ENCODE data around the gene MPG.
A peak's percentile ranks its signal among the peaks of the same experiment; 100 is the strongest.

MPG gene

DNA sequence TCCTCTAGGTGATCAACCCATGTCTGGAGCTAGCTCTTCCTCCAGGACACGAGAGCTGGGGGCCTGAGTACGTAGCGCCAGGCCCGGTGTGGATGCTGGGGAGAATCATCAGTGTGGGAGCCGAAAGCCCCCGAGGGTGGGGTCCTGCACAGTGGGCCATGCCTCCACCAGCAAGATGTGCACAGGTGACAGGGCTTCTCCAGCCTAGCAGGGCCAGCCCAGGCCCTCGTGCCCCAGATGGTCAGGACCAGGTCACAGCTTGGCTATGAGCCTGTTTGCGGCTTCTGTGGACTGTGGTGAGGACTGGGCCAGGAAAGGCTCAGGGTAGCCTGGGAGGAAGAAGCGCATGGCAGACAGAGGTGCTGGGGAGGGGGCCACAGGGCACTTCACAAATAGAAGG is 7.8 kb downstream of the MPG start:
- DNase-seq, result no peak

DNA sequence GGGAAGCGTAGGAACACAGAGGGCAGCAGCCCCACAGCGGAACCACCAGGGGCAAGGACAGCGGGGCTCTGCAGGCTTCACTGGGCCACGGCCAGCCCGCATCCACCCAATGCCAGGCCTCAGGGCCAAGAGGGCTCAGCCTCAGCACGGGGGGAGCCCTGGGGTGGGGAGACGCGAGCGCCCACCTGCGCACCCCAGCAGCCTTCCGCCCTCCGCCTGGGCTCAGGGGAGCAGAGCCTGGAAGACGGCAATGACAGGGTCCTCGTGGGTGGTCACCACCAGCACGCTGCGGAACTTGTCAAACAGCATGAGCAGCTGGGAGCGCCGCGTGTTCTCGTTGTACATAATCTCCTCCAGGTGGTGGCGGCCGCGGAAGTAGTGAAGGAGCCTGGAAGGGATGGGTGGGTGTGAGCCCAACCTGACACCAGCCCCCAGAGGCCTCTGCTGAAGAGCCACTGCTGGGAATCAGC is 8.5 kb downstream of the MPG start:
- no peak for DNase-seq

DNA sequence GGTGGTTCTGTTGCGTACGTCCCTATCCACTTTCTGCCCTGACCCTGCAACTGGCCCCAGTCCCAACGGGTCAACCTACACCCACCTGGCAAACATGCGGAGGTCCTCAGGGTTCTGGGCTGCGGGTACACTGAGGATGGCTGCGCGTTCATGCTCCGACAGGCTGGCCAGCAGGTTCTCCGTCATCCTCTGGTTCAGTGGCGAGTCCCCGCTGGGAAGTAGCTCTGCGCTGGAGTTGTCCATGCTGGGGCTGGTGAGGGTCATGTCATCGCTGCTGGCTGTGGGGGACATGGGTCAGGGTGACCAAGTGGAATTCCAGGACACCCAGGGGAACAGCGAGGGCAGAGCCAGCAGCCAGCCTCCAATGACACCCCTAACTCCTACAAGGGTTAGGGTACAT is 10.6 kb downstream of the MPG start:
- no peak for DNase-seq

DNA sequence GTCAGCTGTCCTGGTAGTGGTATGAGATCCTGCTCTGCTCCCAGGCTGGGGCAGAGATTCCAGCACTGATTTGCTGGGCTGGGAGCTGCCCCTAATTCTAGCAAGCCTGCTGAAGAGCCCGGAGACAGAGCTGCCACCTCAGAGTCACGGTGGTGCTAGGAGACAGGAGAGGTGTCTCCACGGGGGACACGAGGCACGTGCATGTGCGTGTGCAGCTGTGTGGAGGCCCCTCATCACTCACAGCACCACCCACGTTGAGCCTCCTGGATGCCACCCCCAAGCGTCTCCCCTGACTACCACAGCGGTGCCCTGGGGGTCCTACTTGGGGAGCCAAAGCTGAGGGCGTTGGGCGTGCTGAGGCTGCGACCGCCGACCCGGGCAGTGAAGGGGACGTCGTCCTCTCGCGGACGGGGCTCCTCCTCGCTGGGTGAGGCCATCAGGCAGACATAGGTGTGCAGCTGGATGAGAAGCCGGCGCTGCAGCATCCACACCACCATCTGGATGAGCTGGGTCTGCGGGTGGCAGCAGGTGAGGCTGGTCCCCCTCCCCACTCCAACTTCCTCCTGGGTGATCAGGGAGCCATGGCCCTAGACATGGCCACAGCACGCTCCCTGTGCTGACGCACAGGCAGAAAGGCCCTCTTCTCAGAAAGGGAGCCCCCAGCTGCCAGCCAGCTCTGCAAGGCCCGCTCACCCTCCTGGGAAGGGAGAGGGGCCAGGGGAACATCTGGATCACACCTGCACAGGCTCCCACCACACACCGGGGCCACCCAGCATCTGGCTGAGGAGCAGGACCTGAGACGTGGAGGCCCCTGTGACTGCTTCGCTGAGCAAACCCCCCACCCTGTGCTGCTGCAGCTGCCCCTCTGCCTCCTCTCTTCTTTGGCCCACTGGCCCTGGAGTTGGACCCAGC is 11.6 kb downstream of the MPG start:
- no peak for DNase-seq

DNA sequence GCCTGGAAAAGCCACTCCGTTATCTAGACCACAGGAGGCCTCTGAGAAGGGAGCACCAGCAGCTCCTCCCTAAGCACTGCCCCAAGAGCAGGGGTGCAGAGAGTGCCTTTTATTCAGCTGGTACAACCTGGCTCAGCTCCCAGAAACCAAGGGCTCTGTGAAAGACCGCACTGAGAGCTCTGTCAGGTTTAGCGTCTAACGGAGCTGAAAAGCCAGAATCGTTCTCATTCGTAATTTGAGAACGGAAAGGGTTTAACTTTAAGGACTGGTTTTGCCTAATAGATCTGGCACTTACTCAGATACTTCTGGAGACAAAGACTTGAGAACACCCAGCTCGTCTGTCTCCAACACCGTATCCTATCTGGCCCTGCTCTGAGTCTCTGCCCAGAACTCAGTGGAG is 13.5 kb downstream of the MPG start:
- DNase-seq, result no peak

DNA sequence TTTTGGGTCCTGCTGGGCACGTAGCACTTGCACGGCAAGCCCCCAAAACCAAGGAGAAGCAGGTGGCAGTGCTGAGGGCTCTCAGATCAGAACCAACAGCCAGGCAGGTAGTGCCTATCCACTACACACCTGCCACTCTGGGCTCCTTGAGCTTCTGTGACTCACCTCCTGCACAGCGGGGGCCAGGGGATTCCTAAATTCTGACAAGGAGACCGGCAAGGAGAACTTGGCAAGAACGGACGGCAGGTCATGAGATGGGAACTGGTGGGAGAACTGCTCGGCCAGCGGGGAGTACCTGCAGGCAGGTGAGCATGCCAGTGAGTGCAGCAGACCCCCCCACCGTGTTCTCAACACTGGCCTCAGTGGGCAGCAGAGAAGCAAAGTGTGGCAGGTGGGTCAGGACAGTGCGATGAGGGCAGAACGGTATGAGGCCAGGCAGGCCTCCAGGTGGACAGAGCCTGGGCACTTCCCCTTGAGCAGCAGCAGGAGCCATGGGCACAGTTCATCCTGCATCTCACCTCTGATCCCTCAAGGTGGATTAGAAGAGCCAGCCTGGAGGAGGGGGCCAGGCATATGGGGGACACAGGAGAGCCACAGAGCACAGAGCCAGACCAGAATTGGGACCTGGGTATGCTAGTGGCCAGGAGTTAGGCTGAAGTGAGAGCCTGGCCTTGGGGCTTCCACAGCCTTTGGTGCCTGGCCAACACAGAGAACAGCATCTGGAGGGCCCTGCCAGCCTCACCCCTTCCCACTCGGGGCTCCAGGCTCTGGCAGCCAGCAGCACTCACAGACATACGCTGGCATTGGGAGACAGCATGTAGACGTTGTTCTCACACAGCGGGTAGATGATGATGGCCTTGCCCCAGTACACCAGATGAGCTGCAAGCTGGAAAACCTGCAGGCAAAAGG is 14.7 kb downstream of the MPG start:
- no peak for DNase-seq

DNA sequence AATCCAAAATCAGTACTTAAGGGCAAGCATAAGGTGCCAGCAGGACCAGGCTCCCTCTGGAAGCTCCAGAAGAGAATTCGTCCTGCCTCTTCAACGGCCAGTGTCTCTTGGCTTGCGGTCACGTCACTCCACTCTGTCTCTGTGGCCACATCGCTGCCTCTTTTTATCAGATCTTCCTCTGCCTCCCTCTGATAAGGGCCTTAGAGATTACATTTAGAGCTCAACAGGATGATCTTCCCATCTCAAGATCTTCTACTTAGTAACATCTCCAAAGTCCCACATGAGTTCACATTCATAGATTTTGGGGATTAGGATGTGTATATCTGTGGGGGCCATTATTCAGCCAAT is 16.9 kb downstream of the MPG start:
- no peak for DNase-seq

DNA sequence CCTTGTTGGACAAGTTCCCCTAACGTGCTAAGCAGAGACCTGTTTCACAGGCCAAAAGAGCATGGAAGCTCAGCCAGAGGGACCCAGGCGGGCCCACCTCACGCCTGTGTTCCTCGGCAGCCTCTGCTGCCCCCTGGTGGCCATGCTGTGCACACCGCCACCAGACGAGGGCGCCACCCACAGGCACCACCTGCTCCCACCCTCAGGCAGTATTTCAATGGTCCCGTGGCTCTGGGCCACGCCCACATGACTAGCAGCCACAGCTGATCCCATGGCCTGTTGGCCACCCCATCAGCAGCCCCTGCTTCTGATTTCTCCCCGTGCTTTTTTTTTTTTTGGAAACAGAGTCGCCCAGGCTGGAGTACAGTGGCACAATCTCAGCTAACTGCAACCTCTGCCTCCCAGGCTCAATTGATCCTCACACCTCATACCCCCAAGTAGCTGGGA is 18.9 kb downstream of the MPG start:
- peak; percentile 94 for DNase-seq

DNA sequence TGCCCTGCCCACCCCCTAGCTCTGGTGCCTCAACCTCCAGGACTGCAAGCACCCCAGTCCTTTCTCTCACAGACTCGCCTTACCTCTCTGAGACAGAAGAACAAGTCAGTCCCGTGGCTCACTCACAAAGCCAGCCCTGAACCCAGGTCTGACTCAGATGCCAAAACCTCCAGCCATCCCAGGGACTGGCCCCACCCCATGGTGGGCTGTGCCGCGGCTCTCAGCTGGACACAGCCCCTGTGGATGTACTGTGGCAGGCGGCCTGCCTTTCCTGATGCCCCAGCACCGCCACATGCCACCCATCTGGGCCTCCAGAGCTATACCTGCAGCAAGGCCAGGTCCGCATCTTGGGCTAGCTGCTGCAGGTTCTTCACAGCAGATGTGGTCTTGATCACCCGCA is 19.8 kb downstream of the MPG start:
- no peak for DNase-seq

DNA sequence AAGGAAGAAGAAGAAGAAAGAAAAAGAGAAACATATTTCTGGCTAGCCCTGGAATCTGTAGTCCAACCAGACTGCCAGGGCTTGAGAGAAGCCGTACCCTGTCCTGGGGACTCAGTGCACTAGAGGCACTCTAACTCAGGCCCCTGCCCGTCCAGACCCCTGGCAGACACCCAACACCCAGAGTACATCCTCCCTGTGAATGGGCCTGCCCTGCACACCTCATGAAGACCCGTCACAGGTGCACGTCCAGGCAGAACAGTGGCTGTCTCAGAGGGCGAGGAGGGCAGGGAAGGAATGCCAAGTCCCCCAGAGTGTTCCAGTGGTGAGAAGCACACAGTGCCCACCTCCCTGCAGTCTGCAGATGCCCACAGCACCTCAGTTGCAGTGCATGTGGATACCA is 23.0 kb downstream of the MPG start:
- DNase-seq, result no peak

DNA sequence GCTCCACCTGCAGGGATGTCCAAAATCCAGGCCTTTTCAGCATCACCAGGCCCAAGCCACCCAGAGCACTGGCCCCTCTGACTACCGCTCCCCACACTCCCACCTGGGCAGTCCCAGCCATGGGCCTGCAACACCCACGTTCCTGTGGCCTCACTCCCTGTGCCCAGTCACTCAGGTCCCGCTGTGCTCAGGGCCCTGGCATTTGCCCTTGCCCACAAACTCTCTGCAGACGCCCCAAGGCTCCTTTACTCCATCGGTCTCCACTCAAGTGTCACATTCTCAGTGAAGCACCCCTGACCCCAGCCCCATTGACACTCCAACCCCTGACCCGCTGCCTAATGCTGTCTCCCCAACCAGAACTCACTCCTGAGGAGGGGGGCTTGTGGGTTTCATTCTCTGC is 23.6 kb downstream of the MPG start:
- no peak for DNase-seq

DNA sequence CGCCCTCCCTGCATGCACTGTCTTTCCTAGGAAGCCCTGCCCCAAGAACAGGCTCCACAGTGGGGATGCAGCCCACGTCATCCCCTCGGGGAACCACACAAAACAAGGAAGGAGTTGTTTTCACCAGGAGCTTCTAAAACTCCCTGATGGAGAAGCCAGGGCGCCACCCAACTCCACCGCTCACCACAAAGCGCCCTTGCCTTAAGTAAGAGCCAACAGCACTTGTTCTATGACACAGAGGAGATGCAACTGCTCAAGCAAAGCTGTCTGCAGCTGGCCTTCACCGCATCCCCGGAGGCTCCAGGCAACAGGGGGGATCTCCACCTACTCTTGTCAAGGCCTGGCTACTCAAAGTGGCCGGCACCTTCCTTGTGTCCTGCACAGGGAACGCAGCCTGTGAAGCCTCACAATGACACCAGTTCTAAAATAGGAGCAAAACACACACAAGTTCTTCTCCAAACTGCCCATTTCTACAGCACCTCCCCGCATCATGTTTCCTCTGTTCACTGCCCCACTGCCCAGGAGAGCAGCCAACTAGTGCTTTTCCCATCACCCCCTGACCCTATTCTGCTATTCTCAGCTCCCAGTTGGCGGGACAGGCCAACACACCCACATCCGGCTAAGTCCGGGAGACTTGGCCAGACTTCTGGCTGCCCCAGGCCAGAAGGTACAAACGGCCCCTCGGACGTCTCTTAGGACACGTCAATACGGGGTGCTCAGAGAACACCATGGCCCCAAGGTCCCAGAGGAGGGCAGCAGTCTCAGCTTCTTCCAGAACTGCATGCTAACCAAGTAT is 24.2 kb downstream of the MPG start:
- no peak for DNase-seq

DNA sequence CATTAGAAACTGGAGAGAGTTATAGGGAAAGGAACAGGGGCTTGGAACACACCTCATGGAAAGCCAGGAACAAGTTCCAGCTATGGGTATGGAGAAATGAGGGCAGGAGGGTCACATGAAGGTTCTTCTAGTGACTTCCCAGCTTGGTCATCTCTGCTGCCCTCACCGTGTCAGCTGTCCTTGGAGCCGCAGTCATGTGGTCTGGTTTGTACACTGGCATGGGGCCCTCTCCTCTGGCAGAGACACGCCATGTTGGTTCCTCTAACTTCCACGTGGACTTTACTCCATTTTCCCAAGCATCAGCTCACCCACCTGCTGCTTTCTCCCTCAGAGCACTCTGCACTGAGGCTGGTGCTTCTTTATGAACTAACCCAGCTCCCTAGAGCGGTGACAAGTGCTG is 26.3 kb downstream of the MPG start:
- DNase-seq, result no peak

DNA sequence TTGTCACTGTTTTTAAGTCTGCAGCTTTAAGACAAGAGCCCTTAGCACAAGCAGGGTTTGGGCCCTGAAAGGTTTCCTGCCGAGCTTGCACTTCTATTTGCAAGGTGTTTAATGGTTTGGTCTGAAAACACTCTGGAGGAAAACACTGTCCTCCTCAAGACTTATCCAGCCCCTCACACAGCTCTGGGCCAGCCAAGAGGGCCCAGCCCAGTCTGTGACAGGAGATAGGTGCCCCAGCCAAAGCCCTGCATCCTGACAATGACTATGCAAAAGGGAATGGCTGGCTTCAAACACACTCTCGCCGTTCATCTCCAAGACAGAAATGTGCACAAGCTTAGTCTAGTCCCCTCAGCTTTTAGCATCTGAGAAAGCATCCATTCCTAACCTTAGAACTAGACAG is 26.9 kb downstream of the MPG start:
- no peak for DNase-seq

DNA sequence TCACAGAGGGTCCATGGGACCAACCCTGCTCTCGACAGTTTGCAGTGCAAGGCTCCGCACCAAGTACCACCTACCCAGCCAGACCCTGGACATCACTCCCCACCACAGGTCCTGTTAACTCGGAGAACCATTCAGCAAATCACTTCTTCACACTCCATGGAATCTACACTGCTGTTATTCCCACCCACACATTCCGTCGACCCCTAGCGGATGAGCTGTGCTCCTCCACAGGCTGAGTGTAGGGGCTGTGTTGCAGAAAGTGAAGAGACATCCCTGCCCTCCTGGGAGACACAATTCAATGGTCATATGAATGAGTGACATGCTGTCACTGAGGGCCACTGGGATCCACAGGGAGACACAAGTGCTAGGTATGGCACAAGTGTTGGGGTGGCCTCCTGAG is 27.5 kb downstream of the MPG start:
- no peak for DNase-seq

DNA sequence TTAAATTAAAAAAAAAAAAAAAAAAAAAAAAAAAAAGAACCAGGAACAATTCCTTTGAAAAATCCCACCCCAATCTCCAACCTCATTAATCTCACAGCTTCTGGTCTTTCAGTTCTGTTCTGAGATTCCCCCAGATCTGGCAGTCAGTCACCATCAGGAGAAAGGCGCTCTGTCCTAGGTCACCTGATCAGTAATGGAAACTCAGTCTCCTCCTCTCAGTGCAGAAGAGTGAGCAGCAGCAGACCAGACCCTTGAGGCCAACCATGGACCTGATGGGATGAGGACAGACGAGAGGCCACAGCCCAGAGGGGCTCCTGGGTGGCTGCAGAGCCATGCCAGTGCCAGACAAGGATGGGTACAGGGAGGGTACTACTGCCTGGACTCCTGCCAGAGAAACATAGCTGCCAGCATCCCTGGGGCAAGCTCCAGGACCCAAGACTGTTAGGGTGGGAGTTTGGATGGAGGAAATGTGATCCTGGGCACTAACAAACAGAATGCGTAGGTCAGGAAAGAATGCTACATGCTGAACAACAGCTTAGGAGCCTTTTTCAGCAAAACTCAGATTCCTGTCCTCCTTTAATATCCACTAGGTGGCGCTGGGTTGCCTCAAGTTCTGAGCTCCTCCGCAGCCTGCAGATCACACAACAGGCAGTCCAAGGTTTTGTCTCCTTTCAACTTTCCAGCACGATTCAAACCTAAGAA is 28.7 kb downstream of the MPG start:
- DNase-seq, result peak; percentile 80

DNA sequence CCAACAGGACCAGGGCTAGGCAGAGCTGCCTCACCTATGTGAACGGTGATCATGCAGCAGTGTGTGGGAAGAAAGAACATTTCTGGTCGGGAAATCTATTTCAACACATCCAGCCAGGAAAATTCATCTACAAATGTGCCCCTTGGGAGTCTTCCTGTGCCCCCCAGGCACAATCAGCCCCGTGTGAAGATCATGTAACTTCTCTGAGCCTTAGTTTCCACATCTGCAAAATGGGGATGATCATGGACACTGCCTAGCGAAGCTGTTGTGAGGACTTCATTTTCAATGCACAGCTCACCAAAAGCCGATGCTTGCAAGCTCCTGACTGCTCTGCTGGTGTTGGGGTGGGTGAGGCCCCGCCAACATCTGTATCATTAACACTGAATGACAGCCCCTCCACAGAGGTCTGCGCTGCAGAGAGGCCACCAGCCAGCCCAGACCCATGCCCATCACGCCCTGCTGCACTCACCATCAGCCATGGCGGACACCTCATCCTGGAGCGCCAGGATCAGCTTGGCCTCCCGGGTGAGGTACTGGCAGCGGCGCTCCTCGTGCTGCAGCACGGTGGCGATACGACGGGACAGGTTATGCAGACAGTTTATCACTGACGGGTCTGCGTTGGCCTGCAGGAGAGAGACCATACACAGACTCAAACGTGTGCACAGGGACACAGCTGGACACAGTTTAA is 34.3 kb downstream of the MPG start:
- DNase-seq, result no peak

DNA sequence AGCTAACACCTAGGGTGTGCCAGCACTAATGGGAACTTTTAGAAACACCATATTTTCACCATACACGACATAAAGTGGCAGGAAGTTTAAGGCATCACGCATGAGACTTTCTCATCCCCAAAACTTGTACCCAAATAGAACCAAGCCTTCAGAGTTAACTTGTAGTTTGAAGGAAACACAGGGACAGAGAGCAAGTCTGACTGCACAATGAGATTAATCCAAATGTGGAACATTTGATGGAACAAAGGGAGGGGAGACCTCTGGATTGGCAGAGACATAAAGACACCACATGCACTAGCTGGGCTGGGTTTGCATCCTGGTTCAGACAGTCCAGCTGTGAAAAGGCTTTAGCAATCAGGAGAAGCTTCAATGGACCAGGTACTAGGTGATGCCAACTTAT is 36.3 kb downstream of the MPG start:
- DNase-seq, result no peak

DNA sequence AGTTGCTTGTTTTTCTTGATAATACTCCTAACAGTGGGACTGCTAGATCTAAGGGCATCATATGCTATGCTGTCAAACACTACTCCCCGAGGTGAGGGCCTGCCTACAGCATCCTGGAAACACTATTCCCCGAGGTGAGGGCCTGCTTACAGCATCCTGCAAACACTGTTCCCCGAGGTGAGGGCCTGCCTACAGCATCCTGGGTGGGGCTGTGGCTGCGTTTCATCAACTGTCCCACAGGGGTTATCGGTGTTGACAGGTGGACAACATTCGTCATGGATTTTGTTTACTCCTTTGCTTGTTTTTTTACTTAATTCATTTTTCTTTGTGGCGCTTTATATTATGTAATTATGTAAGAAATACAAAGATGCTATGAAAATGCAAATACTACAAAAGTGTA is 38.0 kb downstream of the MPG start:
- no peak for DNase-seq

DNA sequence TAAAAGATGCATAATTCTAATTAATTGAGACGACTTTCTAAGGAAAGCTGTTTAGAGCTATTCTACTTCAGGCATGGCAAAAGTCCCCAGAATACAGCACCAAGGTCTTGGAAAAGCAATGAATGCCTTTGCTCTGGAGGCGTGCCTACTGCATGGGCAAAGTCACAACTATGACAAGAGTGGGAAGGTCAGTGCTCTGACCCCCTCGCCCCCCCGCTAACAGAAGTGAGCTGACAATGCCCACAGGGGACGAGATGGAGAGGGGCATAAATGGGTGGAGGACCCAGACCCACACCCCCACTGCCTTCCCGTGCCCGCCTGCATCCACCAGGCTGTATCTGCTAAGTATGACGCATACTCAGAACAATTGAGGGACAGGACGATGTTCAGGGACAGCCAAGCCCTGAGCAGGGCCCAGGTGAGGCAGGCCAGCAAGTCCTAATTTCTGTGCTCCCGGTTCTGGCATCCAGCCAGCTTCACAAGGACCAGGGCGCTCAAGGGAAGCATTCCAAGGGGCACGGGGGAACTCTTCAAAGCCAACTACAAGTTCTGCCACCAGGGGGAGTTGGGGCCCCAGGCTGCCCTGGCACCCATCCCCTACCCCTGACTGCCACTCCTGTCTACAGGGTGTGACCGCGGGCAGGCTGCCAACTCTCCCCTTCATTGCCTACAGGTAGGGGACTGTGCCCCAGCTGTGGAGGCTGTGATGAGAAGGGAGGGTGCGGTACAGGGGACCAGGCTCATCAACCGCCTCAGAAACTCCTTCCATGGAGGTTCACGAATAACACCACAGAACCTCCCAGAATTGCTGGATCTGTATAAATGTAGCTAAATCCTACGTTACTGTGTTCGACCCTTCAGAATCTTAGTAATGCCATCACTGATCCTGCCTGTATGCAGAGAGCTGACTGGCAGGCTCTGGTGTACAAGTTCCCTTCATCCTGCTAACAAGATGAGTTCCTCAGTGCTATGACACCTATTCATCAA is 39.6 kb downstream of the MPG start:
- peak; percentile 72 for DNase-seq

DNA sequence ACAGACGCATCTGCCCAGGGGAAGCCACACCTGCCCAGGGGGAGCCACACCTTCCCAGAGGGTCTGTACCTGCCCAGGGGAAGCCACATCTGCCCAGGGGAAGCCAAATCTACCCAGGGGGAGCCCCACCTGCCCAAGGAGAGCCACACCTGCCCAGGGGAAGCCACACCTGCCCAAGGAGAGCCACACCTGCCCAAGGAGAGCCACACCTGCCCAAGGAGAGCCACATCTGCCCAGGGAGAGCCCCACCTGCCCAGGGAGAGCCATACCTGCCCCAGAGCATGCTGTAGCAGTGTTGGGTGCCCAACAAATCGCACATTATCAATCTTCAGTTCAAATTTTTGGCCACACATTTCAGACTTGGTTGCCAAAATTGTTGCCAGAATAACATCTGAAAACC is 40.8 kb downstream of the MPG start:
- DNase-seq, result no peak

All from suppressor macrophage treated with lipopolysaccharide for 4 hours (primary cell).